ENCODE measurements around the gene DNAH3.
"Not testable (repeated sequence)": the region's sequence is repeated elsewhere in the genome, so short reads cannot be mapped to it uniquely, and the experiment has no call there.

The DNAH3 gene

GRCh38 chr16:21128991-21129390, 21.7 kb downstream of the DNAH3 start:
- no peak for DNase-seq (ENCODE audit: low spot score)

- DNase-seq (ENCODE audit: low spot score) = no peak
Measured at GRCh38 chr16:21126518-21126917, 24.1 kb downstream of the DNAH3 start.

DNA sequence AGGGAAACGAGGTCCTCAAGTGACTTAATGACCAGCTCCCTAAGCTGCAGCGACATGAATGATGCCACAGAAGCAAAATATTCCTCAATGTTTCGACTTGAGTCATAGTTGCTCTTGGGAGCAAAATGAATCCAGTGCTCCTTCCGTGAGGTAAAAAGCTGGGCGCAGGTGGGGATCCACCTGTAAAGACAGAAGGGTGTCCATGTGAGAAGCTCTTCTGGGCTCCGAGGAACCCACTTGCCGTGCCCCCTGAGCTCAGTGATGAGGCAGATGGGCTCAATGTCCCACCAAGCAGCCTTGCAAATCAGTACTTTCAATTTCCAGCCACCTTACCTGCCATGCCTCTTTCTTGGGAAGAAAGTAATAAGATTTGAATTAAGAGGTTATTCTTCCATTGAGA, 25.5 kb downstream of the DNAH3 start:
- no peak for DNase-seq (ENCODE audit: low spot score)

GRCh38 chr16:21120976-21121520, 29.6 kb downstream of the DNAH3 start:
- DNase-seq (ENCODE audit: low spot score) = no peak

GRCh38 chr16:21117567-21117966, 33.1 kb downstream of the DNAH3 start:
- no peak for DNase-seq (ENCODE audit: low spot score)

GRCh38 chr16:21116148-21116693, 34.4 kb downstream of the DNAH3 start:
- no peak for DNase-seq (ENCODE audit: low spot score)

GRCh38 chr16:21115551-21115950, 35.1 kb downstream of the DNAH3 start:
- DNase-seq (ENCODE audit: low spot score) = not testable (repeated sequence)

DNA sequence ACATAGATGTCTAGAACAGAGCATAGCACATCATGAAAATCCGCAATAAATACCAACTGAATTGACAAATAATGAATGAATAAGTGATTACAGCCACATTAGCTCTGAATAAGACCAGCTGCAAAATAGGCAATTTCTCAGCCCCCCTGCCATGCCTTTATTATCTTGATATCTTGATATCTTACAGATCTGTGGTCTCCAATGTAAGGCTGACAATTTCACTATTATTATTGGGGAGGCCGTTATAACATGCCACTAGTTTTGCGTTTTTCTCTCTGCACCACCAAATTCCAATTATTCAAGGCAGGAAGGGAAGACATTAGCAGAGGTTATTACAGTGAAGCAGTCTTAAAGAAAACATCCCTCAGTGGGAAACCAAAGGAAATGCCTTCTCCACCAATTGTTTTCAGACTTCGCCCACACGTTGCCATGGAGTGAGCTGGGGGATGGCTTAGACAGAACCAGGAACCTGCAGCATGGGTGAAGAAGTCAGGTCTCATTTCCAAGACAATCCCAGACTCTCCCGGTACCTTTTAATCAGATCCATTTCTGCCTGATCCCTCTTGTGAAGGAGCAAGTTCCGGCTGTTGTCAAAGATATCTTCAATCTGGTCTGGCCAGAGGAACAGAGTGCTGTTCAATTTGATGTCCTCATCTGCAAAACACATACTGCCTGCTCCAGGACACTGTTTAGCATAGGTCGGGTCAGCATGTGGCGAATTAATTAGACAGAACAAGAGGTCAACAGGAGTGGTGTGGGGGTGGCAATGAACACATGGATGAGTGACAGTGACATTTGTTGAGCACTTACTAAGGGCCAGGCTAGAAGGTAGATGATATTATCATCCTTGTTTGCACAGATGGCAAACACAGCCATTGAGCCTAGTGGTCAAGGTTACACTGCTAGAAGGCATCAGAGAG, 46.4 kb downstream of the DNAH3 start:
- DNase-seq (ENCODE audit: low spot score) = no peak

DNA sequence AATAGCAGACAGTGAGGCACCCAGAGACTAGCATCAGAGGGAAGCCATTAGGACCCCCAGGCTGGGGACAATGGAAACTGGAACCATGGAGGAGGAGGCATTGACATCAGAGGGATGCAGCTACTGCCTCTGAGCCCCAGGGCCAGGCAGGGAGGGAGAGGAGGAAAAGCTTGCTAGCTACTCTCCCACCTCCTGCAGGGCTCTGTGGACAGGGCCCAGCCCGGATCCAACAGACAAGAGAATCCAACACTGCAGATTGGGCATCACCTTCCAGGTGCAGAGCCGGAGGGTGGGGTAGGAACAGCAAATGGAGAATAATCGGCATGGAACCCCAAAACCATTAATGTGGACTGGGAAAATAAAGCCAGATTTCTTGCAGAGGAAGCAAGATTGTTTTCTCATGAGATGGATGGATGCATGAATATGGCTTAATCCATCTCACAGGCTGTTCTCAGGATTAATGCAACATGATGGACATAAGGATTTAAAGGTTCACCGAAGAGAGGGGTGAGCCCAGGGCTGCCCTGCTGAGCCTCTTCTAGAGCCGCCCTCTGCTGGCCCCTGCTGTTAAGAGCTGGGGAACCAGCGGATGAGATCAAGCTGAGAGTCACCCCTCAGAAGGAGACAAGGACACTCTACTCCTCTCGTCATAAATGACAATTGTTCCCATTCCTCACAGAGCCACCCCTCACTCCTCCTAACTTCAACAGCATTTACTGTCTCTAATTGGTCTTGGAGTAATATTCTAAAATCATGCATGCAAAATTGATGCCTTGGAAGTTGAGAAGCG, 48.8 kb downstream of the DNAH3 start:
- DNase-seq (ENCODE audit: low spot score) = no peak

GRCh38 chr16:21100447-21100846, 50.2 kb downstream of the DNAH3 start:
- DNase-seq (ENCODE audit: low spot score) = peak; percentile 24

DNA sequence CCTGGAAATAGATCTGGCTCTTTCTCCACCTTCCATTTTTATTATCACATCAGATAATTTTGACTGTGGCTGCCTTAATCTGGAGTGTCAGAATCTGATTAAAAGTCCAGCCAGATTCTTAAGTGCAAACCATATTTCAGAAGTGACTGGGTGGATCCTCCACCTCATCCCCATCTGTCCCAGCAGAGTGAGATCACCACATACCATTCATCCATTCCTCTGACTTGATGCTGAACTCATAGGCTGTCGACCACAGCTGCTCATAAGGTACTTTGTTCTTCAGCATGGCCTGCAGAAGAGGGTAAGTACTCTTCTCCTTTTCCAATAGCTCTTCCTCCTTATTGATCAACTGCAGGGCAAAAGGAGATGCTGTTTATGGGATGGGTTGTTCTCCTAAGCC, 53.5 kb downstream of the DNAH3 start:
- no peak for DNase-seq (ENCODE audit: low spot score)

DNA sequence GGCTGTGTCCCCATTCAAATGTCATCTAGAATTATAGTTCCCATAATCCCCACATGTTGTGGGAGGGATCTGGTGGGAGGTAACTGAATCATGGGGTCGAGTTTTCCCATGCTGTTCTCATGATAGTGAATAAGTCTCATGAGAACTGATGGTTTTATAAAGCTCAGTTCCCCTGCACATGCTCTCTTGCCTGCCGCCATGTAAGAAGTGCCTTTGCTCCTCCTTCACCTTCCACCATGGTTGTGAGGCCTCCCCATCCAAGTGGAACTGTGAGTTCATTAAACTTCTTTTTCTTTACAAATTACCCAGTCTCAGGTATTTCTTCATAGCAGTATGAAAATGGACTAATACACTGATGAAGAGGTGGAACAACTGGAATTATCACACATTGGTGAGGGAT, 55.9 kb downstream of the DNAH3 start:
- not testable (repeated sequence) for DNase-seq (ENCODE audit: low spot score)

GRCh38 chr16:21092951-21093350, 57.7 kb downstream of the DNAH3 start:
- DNase-seq (ENCODE audit: low spot score) = no peak

GRCh38 chr16:21088646-21089538, 61.8 kb downstream of the DNAH3 start:
- DNase-seq (ENCODE audit: low spot score) = no peak

- DNase-seq (ENCODE audit: low spot score) = no peak
Measured at GRCh38 chr16:21088143-21088542, 62.5 kb downstream of the DNAH3 start.

DNA sequence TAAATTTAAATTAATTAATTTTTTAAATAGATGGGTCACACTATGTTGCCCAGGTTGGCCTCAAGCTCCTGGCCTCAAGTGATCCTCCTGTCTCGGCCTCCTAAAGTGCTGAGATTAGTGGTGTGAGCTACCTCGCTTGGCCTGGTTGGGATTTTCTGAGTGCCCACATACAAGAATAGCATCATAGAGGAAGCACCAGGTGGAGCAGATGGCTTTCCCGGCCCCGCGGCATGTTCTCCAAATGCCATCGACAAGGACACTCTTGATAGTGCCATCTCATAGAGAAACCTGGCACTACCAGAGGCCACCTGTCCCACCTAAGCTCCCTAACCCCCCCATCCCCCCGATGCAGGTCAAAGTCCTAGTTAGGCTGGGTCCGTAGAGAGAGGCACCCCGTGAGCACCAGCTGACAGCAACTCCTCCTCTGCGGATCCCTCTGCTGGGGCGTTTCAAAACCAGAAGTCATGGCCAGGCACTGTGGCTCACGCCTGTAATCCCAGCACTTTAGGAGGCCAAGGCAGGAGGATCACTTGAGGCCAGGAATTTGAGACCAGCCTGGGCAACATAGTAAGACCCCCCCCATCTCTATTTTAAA, 65.9 kb downstream of the DNAH3 start:
- no peak for DNase-seq (ENCODE audit: low spot score)

GRCh38 chr16:21083729-21084268, 66.8 kb downstream of the DNAH3 start:
- peak; percentile 42 for DNase-seq (ENCODE audit: low spot score)

GRCh38 chr16:21081329-21081728, 69.3 kb downstream of the DNAH3 start:
- DNase-seq (ENCODE audit: low spot score) = no peak

DNA sequence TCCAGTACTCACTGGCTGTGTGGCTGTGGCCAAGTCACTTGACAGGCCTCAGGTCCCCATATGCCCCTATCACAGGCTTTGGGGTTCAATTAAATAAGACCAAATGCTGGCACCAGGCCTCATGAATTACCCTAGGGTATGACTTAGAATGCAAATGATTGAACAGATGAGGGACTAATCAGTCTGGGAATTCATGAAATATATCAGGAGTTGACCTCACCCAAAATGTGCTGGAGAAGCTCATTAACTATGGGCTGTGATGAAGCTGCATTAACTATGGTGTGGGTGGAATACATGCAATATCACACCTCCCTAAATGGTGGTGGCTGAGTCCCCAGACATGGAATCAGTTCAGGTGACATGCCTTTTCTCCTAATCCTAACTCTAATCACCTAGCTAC, 72.1 kb downstream of the DNAH3 start:
- DNase-seq (ENCODE audit: low spot score) = no peak

GRCh38 chr16:21076186-21076883, 74.3 kb downstream of the DNAH3 start:
- no peak for DNase-seq (ENCODE audit: low spot score)

All from LoVo (cell line).